HG03460 (cell line): ENCODE data around the gene ITGB1BP1.

ENCODE experiments used
- ATAC-seq: cut with Tn5 transposase; IDR thresholded peaks from one replicate; pipeline ENCODE4 v1.9.1; 2021; ENCODE audit not compliant: unreplicated experiment

The ITGB1BP1 gene

DNA sequence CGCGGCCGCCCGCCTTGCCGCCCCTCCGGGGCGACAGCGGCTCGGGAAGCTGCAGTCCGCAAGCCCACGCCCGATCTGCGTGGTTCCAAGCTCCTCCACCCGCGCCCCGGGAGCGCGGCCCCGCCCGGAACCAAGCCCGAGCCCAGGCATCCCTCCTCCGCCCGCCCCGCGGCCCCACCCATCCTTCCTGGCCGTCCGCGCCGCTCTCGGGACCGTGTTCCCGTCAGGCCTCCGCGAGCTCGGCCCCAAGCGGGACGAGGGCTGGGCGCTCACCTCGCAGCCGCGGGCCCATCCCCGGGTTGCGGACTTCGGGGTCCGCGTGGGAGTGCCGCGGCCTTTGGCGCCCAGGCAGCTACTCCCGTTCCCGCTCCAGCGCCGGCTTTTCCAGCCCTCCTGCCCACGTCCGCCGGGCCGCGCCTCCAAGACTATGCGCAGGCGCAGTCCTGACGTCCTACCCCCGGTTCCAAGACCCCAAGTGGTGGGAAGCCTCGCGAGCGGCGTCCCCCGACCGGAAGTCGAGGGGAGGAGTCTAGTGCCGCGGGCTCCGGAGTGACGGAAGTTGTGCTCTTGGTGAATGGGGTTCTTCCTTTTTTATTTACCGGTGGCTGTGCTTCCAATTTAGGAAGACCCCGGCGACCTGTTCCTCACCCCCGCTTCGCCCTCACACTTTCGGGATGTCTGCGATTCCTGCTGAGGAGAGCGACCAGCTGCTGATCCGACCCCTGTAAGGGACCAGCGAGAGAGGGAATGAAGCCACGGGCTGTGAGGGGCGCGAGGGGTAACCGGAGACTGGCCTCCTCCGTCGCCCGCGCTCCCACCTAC, at the start of gene ITGB1BP1, which contains the start of gene CPSF3:
TSS of gene ITGB1BP1 (minus strand) at position 429 of the 822 bp plus-strand sequence. CDS start 4,831 bp downstream, outside the sequence.
TSS of gene CPSF3 (plus strand) at position 555 of the 822 bp plus-strand sequence. CDS start at position 675, 120 bp downstream.
- ATAC-seq, result peak; percentile 86

- ATAC-seq, result no peak
These were observed 49.2 kb upstream of the ITGB1BP1 start for GRCh38 chr2:9472511-9472910.

DNA sequence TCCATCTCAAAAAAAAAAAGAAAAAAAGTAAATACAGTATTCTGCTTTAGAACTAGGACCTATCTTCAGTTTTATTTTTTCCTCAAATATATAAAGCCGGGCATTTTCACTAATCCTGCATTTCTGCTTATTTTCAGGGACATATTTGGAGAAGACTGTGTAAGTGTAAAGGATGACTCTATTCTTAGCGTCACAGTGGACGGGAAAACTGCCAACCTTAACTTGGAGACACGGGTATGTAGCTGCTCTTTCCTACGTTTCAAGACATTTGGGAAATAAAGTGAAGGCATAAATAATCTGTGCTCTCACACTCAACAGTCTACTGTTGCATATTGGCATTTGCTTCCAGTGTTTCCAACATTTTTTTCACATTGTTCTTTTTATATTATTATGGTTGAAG, 47.9 kb upstream of the ITGB1BP1 start:
- ATAC-seq, result no peak

DNA sequence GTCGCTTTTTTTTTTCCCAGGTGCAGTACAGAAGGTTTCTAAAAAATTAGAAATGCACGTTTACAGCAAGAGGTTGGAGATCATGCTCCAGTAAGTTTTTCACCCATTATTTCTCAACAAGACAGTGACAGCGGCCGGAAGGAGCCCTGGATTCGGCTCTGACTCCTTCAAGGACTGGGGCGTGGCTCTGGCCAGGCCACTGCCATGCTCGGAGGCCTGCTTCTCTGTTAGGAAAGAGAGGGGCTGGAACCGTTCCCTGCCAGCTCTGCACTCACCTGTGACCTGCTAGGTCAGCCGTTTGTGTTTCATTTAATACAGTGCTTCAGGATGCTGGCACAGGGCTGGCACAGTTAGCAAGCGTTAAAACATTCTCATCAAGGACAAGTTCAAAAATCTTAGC, 44.4 kb upstream of the ITGB1BP1 start:
- ATAC-seq, result no peak

DNA sequence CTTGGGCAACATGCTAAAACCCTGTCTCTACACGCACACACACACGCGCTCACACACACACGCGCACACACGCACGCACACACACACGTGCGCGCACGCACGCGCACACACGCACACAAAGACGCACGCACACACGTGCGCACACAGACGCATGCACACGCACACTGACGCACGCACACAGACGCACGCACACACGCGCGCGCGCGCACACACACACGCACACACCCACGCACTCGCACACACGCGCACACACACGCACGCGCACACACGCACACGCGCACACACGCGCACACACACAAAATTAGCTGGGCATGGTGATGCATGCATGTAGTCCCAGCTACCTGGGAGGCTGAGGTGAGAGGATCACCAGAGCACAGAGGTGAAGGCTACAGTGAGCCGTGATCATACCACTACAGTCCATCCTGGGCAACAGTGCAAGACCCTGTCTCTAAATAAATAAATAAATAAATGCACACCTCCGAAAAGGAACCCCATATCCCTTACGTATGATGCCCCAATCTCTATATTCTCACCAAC, 42.9 kb upstream of the ITGB1BP1 start:
- ATAC-seq, result no peak

GRCh38 chr2:9465170-9465569, 41.8 kb upstream of the ITGB1BP1 start:
- no peak for ATAC-seq

DNA sequence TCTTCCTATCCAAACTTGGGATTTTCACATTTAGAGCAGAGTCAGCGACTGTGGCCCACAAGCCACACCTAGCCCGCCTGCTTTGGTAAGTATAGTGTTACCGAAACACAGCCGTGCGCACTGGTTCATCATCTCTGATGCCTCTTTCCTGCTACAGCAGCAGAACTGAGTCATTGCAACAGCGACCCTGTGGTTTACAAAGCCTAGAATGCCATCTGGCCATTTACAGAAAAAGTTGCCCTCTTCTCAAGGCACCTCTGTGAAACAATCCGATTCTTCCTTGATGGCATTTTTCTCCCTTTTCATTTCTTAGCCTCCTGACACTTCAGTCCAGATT, 40.3 kb upstream of the ITGB1BP1 start:
- no peak for ATAC-seq

GRCh38 chr2:9462886-9463697, 39.8 kb upstream of the ITGB1BP1 start:
- no peak for ATAC-seq

DNA sequence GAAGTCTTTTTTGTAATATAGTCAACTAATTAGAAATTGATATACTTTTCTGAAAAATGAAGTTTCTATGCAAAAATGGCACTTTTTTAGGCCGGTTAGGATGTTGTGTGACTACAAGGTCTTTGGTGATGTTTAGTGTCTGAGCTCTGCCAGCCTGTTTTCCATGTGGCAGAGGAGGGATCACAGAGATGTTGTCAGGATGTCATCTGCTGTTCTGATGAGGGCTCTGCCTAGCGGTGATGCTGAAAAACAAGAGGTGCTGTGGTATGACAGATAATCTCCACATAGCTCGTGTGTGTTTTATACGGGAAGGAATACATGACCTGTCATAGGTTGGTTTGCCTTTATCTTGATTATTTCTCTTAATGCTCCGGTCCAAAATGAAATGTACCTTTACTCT, 39.0 kb upstream of the ITGB1BP1 start:
- ATAC-seq, result no peak

GRCh38 chr2:9461079-9461478, 37.8 kb upstream of the ITGB1BP1 start:
- no peak for ATAC-seq

DNA sequence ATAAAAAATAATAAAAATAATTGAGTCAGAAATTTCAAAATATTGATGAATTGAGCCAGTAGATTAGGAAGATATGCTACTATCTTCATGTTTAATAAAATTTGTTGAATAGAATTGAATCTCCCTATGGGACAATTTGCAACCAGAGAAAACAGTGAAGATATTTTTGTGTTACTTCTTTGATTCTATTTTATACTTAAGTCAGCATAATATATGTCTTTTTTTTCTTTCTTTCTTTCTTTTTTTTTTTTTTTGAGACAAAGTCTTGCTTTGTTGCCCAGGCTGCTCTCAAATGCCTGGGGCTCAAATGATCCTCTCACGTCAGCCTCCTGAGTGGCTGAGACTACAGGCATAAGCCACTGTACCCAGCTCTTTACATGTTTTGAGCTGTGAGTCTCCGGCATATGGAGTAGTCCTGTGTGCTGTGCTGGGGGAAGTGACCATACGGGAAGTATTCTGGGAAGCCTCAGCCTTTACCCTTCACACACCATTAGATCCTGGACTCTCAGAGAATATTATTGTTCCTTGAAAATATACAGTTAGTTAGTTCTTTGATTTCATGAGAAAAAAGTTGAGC, 37.2 kb upstream of the ITGB1BP1 start:
- ATAC-seq, result no peak

GRCh38 chr2:9451231-9451630, 27.9 kb upstream of the ITGB1BP1 start:
- no peak for ATAC-seq

DNA sequence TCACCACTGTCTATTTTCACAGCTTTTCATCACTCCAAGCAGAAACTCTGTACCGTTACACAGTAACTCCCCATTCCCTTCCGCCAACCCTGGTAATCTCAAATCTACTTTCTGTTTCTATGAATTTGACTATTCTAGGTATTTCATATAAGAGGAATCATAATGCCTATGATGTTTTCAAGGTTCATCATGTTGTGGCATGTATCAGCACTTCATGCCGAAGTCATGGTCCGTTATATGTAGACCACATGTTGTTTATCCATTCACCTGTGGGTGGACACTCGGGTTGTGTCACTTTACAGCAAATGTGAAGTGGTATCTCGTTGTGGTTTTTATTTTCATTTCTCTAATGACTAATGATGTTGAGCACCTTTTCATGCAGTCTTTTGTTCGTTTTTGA, 21.8 kb upstream of the ITGB1BP1 start:
- ATAC-seq, result no peak

DNA sequence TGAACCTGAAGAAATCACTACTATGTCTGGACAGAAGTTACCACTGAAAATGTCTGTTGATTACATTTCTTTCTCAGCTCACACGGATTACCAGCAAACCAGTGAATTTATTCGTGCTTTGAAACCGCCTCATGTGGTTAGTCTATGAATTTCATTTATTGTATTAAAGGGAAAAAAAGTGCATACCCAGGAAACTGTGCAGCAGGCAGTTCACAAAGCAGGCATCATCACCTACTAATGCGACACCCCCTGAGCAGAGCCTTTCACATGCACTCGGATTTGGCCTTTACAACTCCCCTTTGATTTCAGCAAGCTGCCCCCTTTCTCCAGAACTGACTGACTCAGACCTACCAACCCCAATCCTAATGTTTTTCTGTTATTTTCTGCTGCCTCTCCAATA, 20.2 kb upstream of the ITGB1BP1 start:
- ATAC-seq, result no peak

- no peak for ATAC-seq
These were observed 18.2 kb upstream of the ITGB1BP1 start for GRCh38 chr2:9441556-9441955.

DNA sequence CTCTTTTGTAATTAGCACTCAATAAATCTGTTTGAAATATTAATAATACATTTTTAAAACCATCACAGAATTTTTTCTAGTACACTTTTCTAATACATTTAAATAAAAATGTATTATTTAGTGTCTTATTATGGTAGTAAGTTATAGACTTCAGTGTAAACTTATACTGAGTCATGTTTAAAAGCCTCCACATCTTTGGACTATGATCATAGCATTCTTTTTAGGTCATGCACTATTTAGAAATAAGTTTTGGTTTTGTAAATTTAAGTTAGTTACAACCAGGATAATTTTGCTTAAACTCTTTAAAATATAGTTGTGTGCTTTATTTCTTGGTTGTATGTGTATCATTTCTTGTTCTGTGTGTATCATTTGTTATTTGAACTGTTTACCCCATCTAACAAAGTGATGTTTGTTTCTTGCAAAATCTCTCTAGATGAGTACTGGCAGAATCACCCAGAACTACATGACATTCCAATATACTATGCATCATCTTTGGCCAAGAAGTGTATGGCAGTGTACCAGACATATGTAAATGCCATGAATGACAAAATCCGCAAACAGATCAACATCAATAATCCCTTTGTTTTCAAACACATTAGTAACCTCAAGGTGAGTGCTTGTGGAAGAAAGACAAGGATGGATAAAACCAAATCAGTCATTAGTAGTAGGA, 16.9 kb upstream of the ITGB1BP1 start:
- no peak for ATAC-seq

DNA sequence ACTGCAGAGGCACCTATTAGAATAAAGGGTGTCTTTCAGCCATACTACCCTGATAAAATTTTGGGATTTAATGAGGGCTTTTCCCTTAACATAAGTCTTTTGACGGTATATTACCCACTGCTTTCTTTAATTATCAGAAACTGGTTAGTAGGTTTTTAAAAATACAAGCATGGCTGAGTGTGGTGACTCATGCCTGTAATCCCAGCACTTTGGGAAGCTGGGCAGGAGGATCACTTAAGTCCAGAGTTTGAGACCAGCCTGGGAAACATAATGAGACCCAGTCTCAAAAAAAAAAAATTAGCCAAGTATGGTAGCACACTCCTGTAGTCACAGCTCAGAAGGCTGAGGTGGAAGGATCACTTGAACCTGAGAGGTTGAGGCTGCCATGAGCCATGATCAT, 16.2 kb upstream of the ITGB1BP1 start:
- no peak for ATAC-seq

DNA sequence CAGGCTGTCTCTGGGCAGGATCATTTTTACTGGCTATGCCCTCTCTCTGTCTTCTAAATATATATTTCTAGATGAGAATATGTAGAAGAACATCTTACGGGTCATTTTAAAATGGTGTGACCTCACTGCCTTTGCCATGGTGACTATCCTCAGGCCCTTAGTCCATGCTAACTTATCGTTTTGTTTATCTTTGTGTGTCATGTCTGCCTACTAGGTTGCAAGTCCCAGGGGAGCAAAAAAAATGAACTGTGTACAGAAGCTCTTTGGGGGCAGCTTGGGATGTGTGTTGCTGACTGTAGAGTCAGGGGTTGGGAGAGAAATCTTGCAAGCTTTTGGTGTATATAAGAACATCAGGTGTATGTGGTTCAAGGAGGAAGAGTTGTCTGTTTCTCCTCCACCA, 11.2 kb upstream of the ITGB1BP1 start:
- ATAC-seq, result no peak

DNA sequence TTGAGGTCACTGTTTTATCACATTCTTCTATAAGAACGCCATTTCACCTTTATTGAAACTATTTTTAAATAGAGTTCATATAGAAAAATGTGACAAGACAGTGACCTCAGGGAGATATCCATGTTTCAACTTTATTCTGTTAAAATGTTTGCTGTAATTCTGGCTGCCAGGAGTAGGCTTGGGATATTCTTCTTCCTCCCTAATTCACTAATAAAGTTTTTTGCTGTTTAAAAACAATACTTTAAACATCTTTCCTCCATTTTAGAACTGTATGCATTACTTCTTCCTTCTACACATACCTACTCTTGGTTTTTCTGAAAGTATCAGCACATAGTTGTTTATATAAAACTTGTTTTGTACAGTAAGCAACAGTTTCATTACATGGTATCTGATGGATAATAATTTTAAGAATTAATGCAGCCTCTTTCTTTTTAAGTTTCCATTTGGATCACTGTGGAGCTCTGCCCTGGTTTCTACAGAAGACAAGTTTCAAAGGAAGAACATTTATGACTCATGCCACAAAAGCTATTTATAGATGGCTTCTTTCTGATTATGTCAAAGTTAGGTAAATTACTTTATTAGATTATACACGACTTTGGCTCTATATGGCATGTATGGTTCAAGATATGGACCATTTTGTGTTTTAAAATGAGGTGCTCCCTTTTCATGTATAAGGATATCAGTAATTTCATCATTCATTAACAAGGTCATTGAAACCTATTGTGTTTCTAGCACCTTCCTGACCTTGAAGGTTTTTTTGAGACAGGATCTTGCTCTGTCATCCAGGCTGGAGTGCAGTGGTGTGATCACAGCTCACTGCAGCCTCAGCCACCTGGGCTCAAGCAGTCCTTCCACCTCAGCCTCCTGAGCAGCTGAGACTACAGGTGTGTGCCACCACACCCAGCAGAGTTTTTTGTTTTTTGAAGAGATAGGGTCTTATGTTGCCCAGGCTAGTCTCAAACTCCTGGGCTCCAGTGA, 7.3 kb upstream of the ITGB1BP1 start:
- ATAC-seq, result no peak
